Stomach (tissue), 4 donors: ENCODE measurements around the gene KCNG2.

Source experiments
- CTCF ChIP-seq, 7 experiments: fragments of 450-650 bp in 4 of 7; fragments of 200-600 bp in 3 of 7; sonication (generic) in 3 of 7; IDR thresholded peaks; one replicate each; pipeline ENCODE4 v1.5.1; 2016 to 2019; ENCODE audit warnings: antibody characterized with exemption in 7 of 7, control low read depth in 2 of 7, mild to moderate bottlenecking in 1 of 7
- POLR2A ChIP-seq, 4 donors: fragments of 450-650 bp; IDR thresholded peaks; one replicate each; pipeline ENCODE4 v1.6.1; 2016; ENCODE audit warnings: antibody characterized with exemption in 4 of 4, control low read depth in 2 of 4, mild to moderate bottlenecking in 1 of 4, moderate library complexity in 1 of 4

- TF ChIP-seq POLR2A (IDR thresholded peaks at IDR 0.05), result no peak
- TF ChIP-seq CTCF (IDR thresholded peaks at IDR 0.05), result no peak
These were observed 1.2 kb downstream of the KCNG2 start for GRCh38 chr18:79798999-79799370.
